ENCODE data around the gene DPY30.

Gene DPY30

GRCh38 chr2:32009516-32010256, 29.9 kb downstream of the DPY30 start:
- DNase-seq (ENCODE audit: low spot score), result no peak

DNA sequence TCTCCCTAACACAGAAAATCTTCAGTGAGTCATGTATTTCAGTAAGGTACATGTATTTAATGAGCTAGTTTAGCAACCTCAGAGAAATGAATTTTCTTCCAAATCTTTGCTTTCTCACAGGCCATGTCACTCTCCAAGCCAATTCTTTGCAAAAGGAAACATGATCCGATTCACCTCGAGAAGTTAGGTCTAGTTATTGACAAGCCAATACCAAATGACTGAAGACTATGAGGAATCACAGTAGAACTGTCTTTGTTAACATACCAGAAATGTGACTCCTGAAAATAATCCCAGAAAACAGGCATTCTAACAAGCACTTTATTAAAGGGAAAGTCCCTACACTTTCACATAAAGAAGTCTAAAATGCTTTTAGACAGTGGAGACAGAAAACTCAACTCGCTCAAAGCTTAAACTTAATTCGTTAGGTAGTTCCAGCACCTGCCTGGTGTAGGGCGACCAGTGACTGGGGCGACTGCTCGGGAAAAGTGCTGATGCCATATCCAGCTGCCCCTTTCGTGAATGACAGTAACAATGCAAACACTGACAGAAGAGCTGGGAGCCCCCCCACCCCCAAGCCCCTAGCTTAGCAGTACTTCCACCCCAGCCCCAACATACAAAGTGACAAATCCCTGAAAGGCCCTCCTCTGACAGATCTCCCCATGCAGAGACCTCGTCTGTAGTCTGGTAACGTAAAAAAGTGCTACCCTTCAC, 30.6 kb downstream of the DPY30 start:
- no peak for DNase-seq (ENCODE audit: low spot score)

- DNase-seq (ENCODE audit: low spot score), result no peak
Observed at GRCh38 chr2:32007121-32007391, 32.5 kb downstream of the DPY30 start.

GRCh38 chr2:32005371-32005976, 34.1 kb downstream of the DPY30 start:
- DNase-seq (ENCODE audit: low spot score), result no peak

- no peak for DNase-seq (ENCODE audit: low spot score)
Observed at GRCh38 chr2:32003791-32004190, 35.8 kb downstream of the DPY30 start.

GRCh38 chr2:32002406-32002805, 37.2 kb downstream of the DPY30 start:
- DNase-seq (ENCODE audit: low spot score), result no peak

DNA sequence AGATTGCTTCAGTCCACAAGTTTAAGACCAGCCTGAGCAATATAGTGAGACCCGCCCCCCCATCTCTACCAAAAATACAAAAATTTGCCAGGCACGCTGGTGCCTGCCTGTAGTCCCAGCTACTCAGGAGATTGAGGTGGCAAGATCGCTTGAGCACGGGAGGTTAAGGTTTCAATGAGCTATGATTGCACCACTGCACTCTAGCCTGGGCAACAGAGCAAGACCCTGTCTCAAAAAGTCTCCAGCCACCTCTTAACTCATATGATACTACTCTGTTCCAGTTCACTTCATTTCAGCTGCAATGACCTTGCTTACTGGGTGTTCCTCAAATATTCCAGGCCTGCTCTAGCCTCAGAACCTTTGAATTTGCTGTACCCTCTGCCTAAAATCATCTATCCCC, 40.2 kb downstream of the DPY30 start:
- no peak for DNase-seq (ENCODE audit: low spot score)

GRCh38 chr2:31998731-31999383, 40.7 kb downstream of the DPY30 start:
- no peak for DNase-seq (ENCODE audit: low spot score)

GRCh38 chr2:31997653-31998052, 42.0 kb downstream of the DPY30 start:
- no peak for DNase-seq (ENCODE audit: low spot score)

DNA sequence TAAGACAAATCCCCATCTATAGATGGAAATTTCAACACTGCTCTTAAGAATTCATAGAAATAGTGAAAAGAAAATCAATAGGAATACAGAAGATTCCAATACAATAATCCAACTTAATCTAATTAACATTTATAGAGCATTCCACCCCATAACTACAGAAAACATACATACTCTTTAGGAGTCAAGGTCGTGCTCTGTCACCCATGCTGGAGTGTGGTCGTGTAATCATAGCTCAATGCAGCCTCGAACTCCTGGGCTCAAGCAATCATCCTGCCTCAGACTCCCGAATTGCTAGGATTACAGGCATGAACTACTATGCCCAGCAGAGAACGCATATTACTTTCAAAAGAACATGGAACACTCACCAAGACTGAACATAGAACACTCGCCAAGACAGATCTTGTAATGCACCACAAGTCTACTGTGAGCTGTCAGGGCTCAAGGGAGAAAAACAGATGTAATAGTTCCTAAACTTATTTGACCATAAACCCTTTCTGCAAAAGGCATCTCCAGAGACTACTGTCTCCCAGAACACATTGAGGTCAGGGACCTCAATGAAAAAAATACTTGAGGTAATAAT, 42.9 kb downstream of the DPY30 start:
- DNase-seq (ENCODE audit: low spot score), result no peak

- DNase-seq (ENCODE audit: low spot score), result no peak
Observed at GRCh38 chr2:31992934-31993333, 46.7 kb downstream of the DPY30 start.

DNA sequence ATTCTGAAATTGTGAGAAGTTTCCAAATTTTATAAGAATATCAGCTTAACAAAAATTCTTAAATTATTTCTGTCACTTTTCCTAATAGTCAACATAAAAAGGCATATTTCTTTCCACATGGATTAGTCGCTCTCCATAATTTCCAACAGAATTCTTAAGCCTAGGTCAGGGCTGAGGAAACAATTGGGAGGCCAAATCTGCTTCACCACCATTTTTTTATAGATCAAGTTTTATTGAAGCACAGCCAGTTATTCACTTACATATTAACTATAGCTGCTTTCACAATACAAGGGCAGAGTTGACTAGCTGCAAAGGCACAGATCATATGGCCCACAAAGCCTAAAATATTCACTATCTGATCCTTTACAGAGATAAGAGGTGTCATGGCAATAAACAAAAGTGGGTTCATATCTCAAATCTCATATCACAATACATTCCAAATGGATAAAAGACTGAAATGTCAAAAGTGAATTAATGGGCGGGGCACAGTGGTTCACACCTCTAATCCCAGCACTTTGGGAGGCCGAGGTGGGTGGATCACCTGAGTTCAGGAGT, 47.5 kb downstream of the DPY30 start:
- DNase-seq (ENCODE audit: low spot score), result no peak

DNA sequence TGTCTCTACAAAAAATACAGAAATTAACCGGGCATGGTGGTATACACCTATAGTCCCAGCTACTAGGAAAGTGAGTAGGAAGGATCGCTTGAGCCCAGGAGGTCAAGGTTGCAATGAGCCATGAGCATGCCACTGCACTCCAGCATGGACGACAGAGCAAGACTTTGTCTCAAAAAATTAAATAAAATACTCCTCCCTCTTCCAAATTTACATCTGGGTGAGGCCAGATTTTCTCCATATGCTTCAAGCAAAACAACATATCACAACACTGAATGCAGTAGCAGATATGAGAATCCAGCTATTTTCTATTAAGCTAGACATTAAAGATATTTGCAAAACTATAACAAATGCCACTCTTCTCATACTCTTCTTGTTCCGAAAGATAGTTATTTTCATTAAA, 49.7 kb downstream of the DPY30 start:
- DNase-seq (ENCODE audit: low spot score), result no peak

DNA sequence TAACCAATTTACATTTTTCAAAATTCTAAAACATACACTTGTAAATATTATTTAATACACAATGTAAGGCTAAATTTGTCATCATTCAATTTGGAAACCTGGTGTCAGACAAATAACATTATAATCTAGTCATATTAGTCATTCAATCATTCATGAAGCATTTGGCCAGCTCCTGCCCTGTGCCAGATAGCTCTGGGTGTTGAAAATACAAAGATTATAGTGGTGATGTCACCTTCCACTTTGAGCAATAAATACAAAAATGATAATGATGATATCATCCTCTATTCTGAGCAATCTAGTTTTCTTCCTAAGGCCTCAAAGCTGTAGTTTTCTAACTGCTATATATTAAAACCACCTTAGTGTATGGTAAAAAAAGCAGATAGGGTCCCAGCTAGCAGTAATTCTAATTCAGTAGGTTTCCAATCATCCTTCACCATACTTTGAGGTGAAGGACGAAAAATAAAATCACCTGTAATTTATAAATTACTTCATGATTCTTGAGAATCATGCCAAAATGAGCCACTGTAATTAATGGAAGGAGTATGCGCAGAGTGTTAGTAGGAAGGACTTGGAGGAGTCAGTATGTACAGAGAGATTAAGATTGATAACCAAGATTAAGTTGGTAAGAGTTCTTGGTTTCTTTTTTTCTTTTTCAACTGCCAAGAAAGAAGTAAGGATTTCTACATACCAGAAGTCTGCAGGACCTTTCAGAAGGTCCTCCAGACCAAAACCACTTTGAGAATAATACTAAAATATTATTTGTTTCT, 52.0 kb downstream of the DPY30 start:
- DNase-seq (ENCODE audit: low spot score), result no peak

- DNase-seq (ENCODE audit: low spot score), result no peak
Observed at GRCh38 chr2:31986906-31987305, 52.7 kb downstream of the DPY30 start.

- DNase-seq (ENCODE audit: low spot score), result no peak
Observed at GRCh38 chr2:31983762-31984467, 55.7 kb downstream of the DPY30 start.

GRCh38 chr2:31980674-31981356, 58.8 kb downstream of the DPY30 start:
- DNase-seq (ENCODE audit: low spot score), result peak; percentile 13

DNA sequence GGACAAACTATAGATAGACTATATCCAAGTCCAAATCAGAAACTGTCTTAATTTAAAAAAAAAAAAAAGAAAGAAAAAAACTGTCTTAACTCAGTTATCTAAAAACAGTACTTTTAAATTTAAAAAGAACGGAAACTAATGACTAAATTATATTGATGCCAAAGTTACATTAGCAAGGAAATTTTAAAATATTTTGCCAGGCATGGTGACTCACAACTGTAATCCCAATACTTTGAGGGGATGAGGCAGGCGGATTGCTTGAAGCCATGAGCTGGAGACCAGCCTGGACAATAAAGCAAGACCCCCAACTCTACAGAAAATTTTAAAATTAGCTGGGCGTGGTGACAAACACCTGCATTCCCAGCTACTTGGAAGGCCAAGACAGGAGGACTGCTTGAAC, 59.6 kb downstream of the DPY30 start:
- no peak for DNase-seq (ENCODE audit: low spot score)

DNA sequence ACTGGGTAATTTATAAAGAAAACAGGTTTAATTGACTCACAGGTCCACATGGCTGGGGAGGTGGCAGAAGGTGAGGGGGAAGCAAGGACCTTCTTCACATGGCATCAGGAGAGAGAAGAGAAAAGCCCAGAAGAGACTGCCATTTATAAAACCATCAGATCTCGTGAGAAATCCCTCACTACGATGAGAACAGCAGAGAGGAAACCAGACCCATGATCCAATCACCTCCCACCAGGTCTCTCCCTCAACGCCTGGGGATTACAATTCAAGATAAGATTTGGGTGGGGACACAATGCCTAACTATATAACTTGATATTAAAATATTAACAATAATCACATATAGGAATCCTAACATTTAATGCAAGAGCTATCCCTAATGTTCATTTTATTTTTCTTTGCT, 60.6 kb downstream of the DPY30 start:
- DNase-seq (ENCODE audit: low spot score), result no peak

GRCh38 chr2:31978436-31978835, 61.2 kb downstream of the DPY30 start:
- DNase-seq (ENCODE audit: low spot score), result no peak
